ENCODE measurements around the gene NTNG1. TPM values are rescaled to one million over a fixed set of nuclear protein-coding genes. Genes with fewer than 3 reads are reported as not detected.

Gene NTNG1
- total RNA-seq, 3 donors from 2014 or later (not counting 1 experiment from before 2014, with no cell fraction given) = 0.58 TPM; not detected in 2

GRCh38 chr1:107433068-107433467 is 292.2 kb downstream of the NTNG1 start:
- DNase-seq = no peak
- 89% methylated on average over 4 of the region's 4 CpGs for WGBS (ENCODE audit: insufficient coverage)
- H3K4me3 ChIP-seq (ENCODE audit: low read length) = no peak overlapping the region
- H3K36me3 ChIP-seq (ENCODE audit: control insufficient read depth, insufficient read depth, low read length) = no peaks in the 10 kb centered on the region
- H3K36me3 Mint-ChIP-seq = no peaks in the 10 kb centered on the region
- intact Hi-C loops (cut with micrococcal nuclease) = loop anchor here (10.0 kb wide), 1 partner anchor 692 kb away; no protein-coding TSS in a partner anchor
- H3K9me3 Mint-ChIP-seq = no peaks in the 10 kb centered on the region
- peaks cover 0 to 5% of the 10 kb centered on the region in 2 donors for H3K4me1 Mint-ChIP-seq
- no peak for ATAC-seq
- H3K27me3 Mint-ChIP-seq (ENCODE audit: low read depth in 2 of 2) = peaks cover 4 to 15% of the 10 kb centered on the region in 2 donors
- no peak overlapping the region for H3K27ac Mint-ChIP-seq
- H3K9me3 ChIP-seq (ENCODE audit: control insufficient read depth, insufficient read depth, low read length) = no peaks in the 10 kb centered on the region
- H3K4me3 Mint-ChIP-seq = no peak overlapping the region
- no peak for TF ChIP-seq CTCF (IDR thresholded peaks at IDR 0.05)
- H3K4me1 ChIP-seq (ENCODE audit: control insufficient read depth, insufficient read depth, low read length) = no peaks in the 10 kb centered on the region
- no peaks in the 10 kb centered on the region for H3K27me3 ChIP-seq (ENCODE audit: control insufficient read depth, insufficient read depth, low read length)
- H3K27ac ChIP-seq (ENCODE audit: low read length) = no peak overlapping the region

GRCh38 chr1:107433635-107434360 is 293.0 kb downstream of the NTNG1 start:
- Mint-ChIP-seq H3K4me1 (peaks cover 0 to 5% of the 10 kb centered on the region in 2 donors), H3K4me3 (no peak overlapping the region), H3K9me3 (no peaks in the 10 kb centered on the region), H3K27ac (no peak overlapping the region), H3K27me3 (ENCODE audit: low read depth in 2 of 2) (peaks cover 3 to 14% of the 10 kb centered on the region in 2 donors), H3K36me3 (no peaks in the 10 kb centered on the region)
- H3K9me3 ChIP-seq (ENCODE audit: control insufficient read depth, insufficient read depth, low read length) = no peaks in the 10 kb centered on the region
- no peak overlapping the region for H3K4me3 ChIP-seq (ENCODE audit: low read length)
- no peak for DNase-seq
- no peaks in the 10 kb centered on the region for H3K27me3 ChIP-seq (ENCODE audit: control insufficient read depth, insufficient read depth, low read length)
- TF ChIP-seq CTCF (IDR thresholded peaks at IDR 0.05) = no peak
- no peaks in the 10 kb centered on the region for H3K36me3 ChIP-seq (ENCODE audit: control insufficient read depth, insufficient read depth, low read length)
- 86% methylated on average over 2 of the region's 4 CpGs for WGBS (ENCODE audit: insufficient coverage)
- intact Hi-C loops (cut with micrococcal nuclease) = loop anchor here (10.0 kb wide), 1 partner anchor 691 kb away; no protein-coding TSS in a partner anchor
- no peak for ATAC-seq
- H3K27ac ChIP-seq (ENCODE audit: low read length) = no peak overlapping the region
- H3K4me1 ChIP-seq (ENCODE audit: control insufficient read depth, insufficient read depth, low read length) = no peaks in the 10 kb centered on the region

- Histone ChIP-seq H3K4me1 (ENCODE audit: control insufficient read depth, insufficient read depth, low read length) (no peaks in the 10 kb centered on the region), H3K27me3 (ENCODE audit: control insufficient read depth, insufficient read depth, low read length) (no peaks in the 10 kb centered on the region), H3K4me3 (ENCODE audit: low read length) (no peak overlapping the region), H3K27ac (ENCODE audit: low read length) (no peak overlapping the region), H3K9me3 (ENCODE audit: control insufficient read depth, insufficient read depth, low read length) (no peaks in the 10 kb centered on the region), H3K36me3 (ENCODE audit: control insufficient read depth, insufficient read depth, low read length) (no peaks in the 10 kb centered on the region)
- H3K36me3 Mint-ChIP-seq = no peaks in the 10 kb centered on the region
- DNase-seq (no peak), ATAC-seq (no peak)
- no peak for TF ChIP-seq CTCF (IDR thresholded peaks at IDR 0.05)
- no peaks in the 10 kb centered on the region for H3K9me3 Mint-ChIP-seq
- H3K27ac Mint-ChIP-seq = no peak overlapping the region
- peaks cover 0 to 5% of the 10 kb centered on the region in 2 donors for H3K4me1 Mint-ChIP-seq
- intact Hi-C loops (cut with micrococcal nuclease) = loop anchor here (10.0 kb wide), 1 partner anchor 690 kb away; no protein-coding TSS in a partner anchor
- H3K4me3 Mint-ChIP-seq = no peak overlapping the region
- H3K27me3 Mint-ChIP-seq (ENCODE audit: low read depth in 2 of 2) = peaks cover 5 to 9% of the 10 kb centered on the region in 2 donors
These were observed 293.5 kb downstream of the NTNG1 start for GRCh38 chr1:107434361-107434693.
